Activated naive CD4-positive, alpha-beta T cell treated with Interleukin-2 at 50 U/mL for 16 hours (primary cell): ENCODE data around the gene SYTL3.
"Not testable (repeated sequence)": the region's sequence is repeated elsewhere in the genome, so short reads cannot be mapped to it uniquely, and the experiment has no call there.

Experiments
- DNase-seq: peaks from one replicate; pipeline ENCODE4 v3.0.0-alpha.2; 2020

The SYTL3 gene

GRCh38 chr6:158642097-158642601, 7.7 kb upstream of the SYTL3 start:
- no peak for DNase-seq

- DNase-seq, result no peak
These were observed 6.0 kb upstream of the SYTL3 start for GRCh38 chr6:158643836-158644230.

- peak; percentile 91 for DNase-seq
These were observed 5.4 kb upstream of the SYTL3 start, which contains the start of gene DYNLT1 for GRCh38 chr6:158644231-158645063. Gene DYNLT1 (minus strand): TSS chr6:158644743. CDS start chr6:158644708, 35 bp downstream.

DNA sequence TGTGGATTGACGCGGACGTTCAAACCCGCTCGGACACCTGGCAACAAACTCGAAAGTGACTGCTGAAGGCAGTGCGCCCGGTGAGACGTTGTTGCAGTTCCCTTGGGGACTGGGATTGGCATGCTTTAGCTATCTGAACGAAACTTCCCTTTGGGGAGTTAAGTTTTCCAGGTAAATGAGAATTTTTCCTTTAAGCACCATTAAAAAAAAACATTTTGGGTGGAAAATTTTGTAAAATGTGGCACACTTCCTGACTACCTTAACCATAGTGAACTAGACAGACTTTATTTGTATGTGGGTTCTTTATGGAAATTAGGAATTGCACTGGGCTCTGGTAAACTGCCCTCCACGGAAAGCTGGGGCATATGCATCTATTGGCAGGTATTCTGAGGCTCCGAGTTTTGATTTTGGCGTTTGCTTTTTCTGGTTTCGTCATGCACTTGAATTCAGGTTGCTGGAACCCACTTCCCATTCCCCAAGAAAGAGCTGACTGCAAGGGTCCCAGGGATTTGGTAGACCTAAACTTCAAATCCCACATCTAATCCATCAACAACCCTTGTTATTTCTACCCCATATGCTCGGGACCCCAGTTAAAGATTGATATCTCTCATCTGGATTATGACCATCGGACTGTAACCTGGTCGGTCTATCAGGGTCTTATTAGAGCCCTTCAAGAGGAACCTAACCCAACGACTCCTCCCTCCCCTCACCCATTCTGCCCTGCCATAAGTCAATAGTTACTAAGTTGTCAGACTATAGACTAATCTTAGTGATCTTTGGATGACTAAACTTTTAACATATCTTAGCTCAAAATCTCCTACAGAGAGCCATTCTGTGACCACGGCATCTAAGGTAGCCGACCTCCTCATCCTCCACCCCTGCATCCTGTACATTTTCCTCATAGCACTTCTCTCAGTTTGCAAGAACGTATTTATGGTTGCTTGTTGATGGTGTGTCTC, 4.5 kb upstream of the SYTL3 start:
- peak; percentile 28 for DNase-seq

DNA sequence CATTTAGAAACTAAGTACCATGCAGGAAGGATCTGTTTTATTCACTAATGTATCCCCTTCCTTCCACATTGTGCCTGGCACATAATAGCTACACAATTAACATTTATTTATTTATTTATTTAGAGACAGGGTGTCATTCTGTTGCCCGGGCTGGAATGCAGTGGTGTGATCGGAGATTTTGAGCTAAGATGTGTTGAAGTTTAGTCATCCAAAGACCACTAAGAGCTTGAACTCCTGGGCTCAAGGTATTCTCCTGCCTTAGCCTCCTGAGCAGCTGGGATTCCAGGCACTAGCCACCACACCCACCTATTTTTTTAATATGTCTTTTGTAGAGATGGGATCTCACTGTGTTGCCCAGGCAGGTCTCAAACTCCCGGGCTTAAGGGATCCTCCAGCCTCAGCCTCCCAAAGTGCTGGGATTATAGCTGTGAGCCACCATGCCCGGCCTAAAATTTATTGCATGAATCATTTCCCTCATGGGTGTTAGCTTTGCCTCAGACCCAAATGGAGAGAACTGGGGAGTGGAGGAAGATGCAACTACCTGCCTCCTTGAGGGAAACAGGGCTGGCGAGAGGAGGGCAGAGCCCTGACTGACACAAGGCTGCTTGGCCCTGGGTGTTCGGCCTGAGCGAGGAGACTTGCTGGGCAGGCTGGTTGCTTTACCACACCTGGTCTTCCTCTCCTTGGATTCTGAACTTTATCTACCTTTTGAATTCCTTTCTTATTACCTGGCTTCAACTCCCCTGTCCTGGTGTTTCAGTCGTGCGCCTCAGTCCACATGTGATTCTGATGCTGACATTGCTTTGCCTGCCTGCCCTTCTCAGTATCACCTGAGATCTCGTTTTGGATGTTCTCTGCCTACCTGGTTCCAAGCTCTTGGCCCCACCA, 3.6 kb upstream of the SYTL3 start:
- DNase-seq, result no peak

GRCh38 chr6:158647501-158647900, 2.4 kb upstream of the SYTL3 start:
- DNase-seq, result no peak

GRCh38 chr6:158648682-158649131, 1.1 kb upstream of the SYTL3 start:
- peak; percentile 32 for DNase-seq

DNA sequence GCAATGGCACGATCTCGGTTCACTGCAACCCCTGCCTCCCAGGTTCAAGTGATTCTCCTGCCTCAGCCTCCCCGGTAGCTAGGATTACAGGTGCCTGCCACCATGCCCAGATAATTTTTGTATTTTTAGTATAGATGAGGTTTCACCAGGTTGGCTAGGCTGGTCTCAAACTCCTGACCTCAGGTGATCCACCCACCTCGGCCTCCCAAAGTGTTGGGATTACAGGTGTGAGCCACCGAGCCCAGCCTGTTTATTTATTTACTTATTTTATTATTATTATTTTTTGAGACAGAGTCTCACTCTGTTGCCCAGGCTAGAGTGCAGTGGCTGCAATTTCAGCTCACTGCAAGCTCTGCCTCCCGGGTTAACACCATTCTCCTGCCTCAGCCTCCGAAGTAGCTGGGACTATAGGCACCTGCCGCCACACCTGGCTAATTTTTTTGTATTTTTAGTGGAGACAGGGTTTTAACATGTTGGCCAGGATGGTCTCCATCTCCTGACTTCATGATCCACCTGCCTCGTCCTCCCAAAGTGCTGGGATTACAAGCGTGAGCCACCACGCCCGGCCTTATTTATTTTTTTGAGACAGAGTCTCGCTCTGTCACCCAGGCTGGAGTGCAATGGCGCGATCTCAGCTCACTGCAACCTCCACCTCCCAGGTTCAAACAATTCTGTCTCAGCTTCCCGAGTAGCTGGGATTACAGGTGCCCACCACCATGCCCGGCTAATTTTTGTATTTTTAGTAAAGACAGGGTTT, 2.3 kb downstream of the SYTL3 start:
- not testable (repeated sequence) for DNase-seq

- DNase-seq, result peak; percentile 89
These were observed 3.9 kb downstream of the SYTL3 start for GRCh38 chr6:158653577-158654354.

GRCh38 chr6:158654498-158654897, 4.6 kb downstream of the SYTL3 start:
- no peak for DNase-seq

DNA sequence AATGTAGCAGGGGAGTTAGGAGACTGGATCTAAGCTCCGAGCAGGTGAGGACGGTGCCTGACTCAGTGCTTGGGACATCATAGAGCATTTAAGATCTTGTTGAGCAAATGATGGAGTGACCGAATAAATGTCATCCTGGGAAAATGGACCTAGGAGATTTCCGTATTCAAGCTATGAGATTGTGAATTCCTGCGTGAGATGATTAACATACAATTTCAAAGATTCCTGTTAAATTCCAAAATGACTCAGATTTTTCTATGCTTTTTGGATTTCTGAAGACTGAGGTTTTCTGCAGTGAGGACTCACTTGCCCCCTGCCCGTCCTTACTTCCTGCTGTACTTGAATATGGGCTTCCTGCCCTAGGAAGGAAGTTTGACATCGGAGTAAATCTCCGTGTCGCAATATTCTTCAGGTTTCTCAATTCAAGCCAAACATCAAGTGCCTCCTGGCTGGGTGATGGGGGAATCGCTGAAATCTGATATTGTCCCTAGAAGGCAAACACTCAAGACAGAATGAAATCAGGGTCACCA, 5.2 kb downstream of the SYTL3 start:
- DNase-seq, result no peak

- DNase-seq, result no peak
These were observed 6.0 kb downstream of the SYTL3 start for GRCh38 chr6:158655569-158656450.

DNA sequence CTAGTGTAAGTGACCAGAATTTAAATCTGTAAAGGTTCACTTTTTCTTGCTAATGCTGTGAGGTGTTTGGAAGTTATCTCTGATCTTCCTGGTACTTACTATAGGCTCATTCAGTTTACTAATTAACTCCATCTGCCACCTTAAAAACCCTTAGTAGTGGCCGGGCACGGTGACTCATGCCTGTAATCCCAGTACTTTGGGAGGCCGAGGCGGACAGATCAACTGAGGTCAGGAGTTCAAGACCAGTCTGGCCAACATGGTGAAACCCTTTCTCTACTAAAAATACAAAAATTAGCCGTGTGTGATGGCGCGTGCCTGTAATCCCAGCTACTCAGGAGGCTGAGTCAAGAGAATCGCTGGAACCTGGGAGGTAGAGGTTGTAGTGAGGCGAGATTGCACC, 7.1 kb downstream of the SYTL3 start:
- not testable (repeated sequence) for DNase-seq

- peak; percentile 42 for DNase-seq
These were observed 10.5 kb downstream of the SYTL3 start for GRCh38 chr6:158660333-158660754.

DNA sequence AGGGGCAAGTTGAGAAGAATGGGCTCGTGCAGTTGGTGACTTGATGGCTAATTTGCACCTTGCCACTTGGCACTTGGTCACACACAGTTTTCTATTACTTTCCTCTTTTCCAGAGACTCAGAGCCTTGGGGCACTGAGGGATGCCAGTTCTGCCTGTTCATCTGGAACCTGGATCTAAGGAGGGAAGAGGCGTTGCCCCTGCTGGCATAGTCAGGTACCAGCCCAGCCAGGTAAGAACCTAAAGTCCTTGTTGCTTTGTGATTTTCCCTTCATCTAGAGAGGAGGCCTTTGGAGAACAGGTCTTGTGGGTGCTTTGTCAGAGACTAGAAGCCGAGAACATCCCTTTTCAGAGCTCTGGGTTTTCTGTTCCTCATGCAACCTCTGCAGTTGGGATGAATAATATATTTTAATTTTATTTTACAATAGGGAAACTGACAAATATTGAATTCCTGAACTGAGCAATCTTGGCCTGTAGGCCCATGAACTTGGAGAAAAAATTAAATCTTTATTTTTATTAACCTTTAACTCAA, 11.4 kb downstream of the SYTL3 start:
- DNase-seq, result no peak

GRCh38 chr6:158662607-158662953, 12.7 kb downstream of the SYTL3 start:
- DNase-seq, result no peak

DNA sequence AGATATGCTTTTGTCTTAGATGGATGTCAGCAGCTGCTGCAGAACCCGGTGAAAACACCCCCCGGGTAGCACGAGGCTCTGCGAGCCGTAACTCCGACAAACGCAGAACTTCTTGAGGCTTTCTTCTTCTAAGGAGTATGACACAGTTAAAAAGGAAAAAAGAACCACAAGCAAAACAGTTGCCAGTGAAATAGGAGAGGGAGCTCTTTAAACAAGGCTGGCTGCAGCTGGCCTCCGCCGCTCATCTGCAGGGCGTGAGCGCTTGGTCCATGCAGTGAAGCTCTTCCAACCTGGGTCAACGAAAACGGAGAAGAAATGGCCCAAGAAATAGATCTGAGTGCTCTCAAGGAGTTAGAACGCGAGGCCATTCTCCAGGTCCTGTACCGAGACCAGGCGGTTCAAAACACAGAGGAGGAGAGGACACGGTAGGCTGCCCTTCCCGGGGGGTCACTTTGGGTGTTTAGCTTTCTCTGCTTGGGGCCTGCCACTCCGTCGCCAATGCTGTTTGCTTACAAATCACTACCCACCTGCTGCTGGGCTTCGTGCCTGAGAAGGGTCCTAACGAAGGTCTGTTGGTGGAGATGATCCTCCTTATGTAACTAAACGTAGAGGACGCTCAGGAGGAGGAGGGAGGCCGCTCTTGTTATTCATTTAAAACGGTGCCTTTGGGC, 13.2 kb downstream of the SYTL3 start:
- no peak for DNase-seq

DNA sequence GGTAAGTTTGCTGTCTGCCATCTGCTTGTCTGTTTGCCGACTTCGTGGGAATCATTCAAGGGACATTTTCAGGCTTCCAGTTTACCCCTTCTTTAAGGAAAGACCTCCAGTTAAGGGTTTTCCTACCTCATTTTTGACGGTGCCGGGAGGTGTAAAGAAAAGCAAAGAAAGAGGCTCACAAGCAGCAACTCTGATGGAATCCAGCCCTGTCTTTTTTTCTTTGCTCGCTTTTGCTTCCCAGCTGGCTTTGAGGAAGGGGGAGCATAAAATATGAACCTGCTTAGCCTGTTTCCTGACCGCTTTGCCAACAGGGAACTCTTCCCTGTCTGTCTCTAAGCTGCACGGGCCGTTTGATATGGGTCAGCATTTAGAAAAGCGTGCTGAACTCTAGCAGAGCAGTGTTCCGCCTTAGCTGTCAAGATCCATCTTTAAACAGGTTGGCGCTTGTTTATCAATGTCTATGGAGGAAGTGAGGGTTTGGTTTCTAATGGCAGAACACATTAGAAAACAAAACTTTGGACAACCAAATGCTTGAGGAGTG, 13.8 kb downstream of the SYTL3 start:
- no peak for DNase-seq
